ENCODE data around the gene CDC14A. TPM values are rescaled to one million over a fixed set of nuclear protein-coding genes. Genes with fewer than 3 reads are reported as not detected.
"Not testable (repeated sequence)": the region's sequence is repeated elsewhere in the genome, so short reads cannot be mapped to it uniquely, and the experiment has no call there.

Gene CDC14A
- total RNA-seq, 2 donors from 2014 or later, result 9.6 to 16.8 TPM

DNA sequence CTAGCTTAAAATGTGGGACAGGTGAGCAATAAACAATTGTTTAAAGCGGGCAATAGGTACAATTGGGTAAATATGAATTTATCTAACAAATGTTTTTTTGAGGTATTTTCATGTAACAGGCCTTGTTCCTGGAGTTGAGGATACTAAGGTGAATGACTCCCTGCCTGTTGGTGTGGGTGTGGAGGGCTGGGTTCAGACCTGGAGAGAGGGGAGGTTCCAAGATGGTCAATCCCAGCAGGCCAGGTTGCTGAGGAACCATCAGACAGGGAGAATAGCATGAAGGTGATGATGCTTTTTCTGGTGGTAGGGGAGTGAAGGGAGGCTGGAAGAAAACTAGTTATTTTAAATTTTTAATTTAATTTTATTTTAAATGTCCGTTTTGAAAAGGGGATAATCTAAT, 46.3 kb downstream of the CDC14A start:
- TF ChIP-seq, protein P1, sequence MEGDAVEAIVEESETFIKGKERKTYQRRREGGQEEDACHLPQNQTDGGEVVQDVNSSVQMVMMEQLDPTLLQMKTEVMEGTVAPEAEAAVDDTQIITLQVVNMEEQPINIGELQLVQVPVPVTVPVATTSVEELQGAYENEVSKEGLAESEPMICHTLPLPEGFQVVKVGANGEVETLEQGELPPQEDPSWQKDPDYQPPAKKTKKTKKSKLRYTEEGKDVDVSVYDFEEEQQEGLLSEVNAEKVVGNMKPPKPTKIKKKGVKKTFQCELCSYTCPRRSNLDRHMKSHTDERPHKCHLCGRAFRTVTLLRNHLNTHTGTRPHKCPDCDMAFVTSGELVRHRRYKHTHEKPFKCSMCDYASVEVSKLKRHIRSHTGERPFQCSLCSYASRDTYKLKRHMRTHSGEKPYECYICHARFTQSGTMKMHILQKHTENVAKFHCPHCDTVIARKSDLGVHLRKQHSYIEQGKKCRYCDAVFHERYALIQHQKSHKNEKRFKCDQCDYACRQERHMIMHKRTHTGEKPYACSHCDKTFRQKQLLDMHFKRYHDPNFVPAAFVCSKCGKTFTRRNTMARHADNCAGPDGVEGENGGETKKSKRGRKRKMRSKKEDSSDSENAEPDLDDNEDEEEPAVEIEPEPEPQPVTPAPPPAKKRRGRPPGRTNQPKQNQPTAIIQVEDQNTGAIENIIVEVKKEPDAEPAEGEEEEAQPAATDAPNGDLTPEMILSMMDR (IDR thresholded peaks at IDR 0.05), result no peak
- no peak for DNase-seq
- intact Hi-C loops (cut with DNase I), result no loop called here
- Histone ChIP-seq H3K9me3 (no peaks in the 10 kb centered on the region), H3K27me3 (no peaks in the 10 kb centered on the region), H3K27ac (no peak overlapping the region), H3K36me3 (no peaks in the 10 kb centered on the region), H3K4me3 (no peak overlapping the region), H3K4me1 (no peaks in the 10 kb centered on the region), H3K9ac (ENCODE audit: low read depth in 2 of 2, low read length in 2 of 2) (no peak overlapping the region)

- Histone ChIP-seq H3K4me1 (no peaks in the 10 kb centered on the region), H3K27me3 (no peaks in the 10 kb centered on the region), H3K36me3 (no peaks in the 10 kb centered on the region), H3K27ac (no peak overlapping the region), H3K9me3 (no peaks in the 10 kb centered on the region), H3K9ac (ENCODE audit: low read depth in 2 of 2, low read length in 2 of 2) (peak overlapping the region in 1 of 2 donors; percentile 19), H3K4me3 (no peak overlapping the region)
- DNase-seq, result peak; percentile 52
- TF ChIP-seq, protein P1 (IDR thresholded peaks at IDR 0.05), result no peak
- intact Hi-C loops (cut with DNase I), result no loop called here
Observed at GRCh38 chr1:100400404-100400803, 48.1 kb downstream of the CDC14A start.

DNA sequence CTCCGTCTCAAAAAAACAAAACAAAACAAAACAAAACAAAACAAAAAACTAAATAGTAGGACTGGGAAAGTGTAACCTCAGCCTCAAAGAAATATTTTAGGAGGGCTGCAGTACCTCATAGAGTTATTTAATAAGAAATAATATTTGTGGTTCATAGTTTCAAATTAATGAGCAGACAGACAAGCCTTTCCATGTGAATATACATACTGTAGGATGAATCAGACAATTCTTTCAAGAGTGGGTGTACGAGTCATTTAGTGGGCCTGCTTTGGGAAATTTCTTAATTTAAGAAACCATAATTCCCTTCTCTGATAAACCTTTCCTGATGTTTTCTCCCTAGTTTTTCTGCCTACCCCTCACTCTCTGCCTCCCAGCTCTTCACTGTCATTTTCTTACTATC, 52.5 kb downstream of the CDC14A start:
- H3K9ac ChIP-seq (ENCODE audit: low read depth in 2 of 2, low read length in 2 of 2), result no peak overlapping the region
- TF ChIP-seq, protein P1 (IDR thresholded peaks at IDR 0.05), result no peak
- no peak for DNase-seq
- intact Hi-C loops (cut with DNase I), result no loop called here
- no peaks in the 10 kb centered on the region for H3K36me3 ChIP-seq
- no peak overlapping the region for H3K27ac ChIP-seq
- H3K4me3 ChIP-seq, result no peak overlapping the region
- no peaks in the 10 kb centered on the region for H3K9me3 ChIP-seq
- no peaks in the 10 kb centered on the region for H3K27me3 ChIP-seq
- H3K4me1 ChIP-seq, result no peaks in the 10 kb centered on the region

DNA sequence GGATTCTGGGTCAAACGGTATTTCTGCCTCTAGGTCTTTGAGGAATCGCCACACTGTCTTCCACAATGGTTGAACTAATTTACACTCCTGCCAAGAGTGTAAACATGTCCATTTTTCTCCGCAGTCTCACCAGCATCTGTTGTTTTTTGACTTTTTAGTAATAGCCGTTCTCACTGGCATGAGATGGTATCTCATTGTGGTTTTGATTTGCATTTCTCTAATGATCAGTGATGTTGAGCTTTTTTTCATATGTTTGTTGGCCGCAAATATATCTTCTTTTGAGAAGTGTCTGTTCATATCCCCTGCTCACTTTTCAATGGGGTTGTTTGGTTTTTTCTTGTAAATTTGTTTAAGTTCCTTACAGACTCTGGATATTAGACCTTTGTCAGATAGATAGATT, 53.6 kb downstream of the CDC14A start:
- H3K4me1 ChIP-seq; intact Hi-C loops (cut with DNase I); H3K9me3 ChIP-seq; H3K9ac ChIP-seq (ENCODE audit: low read depth in 2 of 2, low read length in 2 of 2); DNase-seq; H3K27ac ChIP-seq; H3K27me3 ChIP-seq; H3K36me3 ChIP-seq; H3K4me3 ChIP-seq: not testable (repeated sequence)

- H3K27ac ChIP-seq; intact Hi-C loops (cut with DNase I); H3K36me3 ChIP-seq; DNase-seq; H3K4me3 ChIP-seq; H3K9ac ChIP-seq (ENCODE audit: low read depth in 2 of 2, low read length in 2 of 2); H3K4me1 ChIP-seq; H3K27me3 ChIP-seq; H3K9me3 ChIP-seq: not testable (repeated sequence)
Observed at GRCh38 chr1:100407390-100407789, 55.1 kb downstream of the CDC14A start.

DNA sequence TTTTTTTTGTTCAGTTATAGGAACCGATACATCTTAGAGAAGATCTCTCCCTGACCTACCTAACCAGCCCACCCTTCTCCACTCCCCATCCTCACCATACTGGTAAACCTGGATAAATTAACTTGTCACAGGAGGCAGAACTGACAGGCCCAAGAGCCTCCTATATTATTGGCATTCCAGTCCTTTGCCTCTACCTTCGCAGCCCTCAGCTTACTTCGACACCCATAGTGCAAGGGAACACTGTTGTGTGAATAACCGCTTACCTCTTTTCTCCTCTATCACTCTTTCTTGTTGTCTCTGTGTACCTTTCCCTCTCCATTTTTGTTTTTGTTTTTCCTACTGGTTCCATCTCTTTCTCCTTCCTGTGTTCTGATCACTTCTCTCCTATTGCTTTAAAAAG, 58.7 kb downstream of the CDC14A start:
- Histone ChIP-seq H3K9ac (ENCODE audit: low read depth in 2 of 2, low read length in 2 of 2) (no peak overlapping the region), H3K4me1 (no peaks in the 10 kb centered on the region), H3K4me3 (no peak overlapping the region), H3K9me3 (no peaks in the 10 kb centered on the region), H3K36me3 (no peaks in the 10 kb centered on the region), H3K27me3 (no peaks in the 10 kb centered on the region), H3K27ac (no peak overlapping the region)
- intact Hi-C loops (cut with DNase I), result no loop called here
- TF ChIP-seq, protein P1 (IDR thresholded peaks at IDR 0.05), result no peak
- no peak for DNase-seq

GRCh38 chr1:100411574-100411973, 59.3 kb downstream of the CDC14A start:
- H3K27me3 ChIP-seq, result no peaks in the 10 kb centered on the region
- no peaks in the 10 kb centered on the region for H3K9me3 ChIP-seq
- no peak overlapping the region for H3K27ac ChIP-seq
- intact Hi-C loops (cut with DNase I), result no loop called here
- no peaks in the 10 kb centered on the region for H3K36me3 ChIP-seq
- H3K4me1 ChIP-seq, result no peaks in the 10 kb centered on the region
- no peak for DNase-seq
- TF ChIP-seq, protein P1 (IDR thresholded peaks at IDR 0.05), result no peak
- H3K9ac ChIP-seq (ENCODE audit: low read depth in 2 of 2, low read length in 2 of 2), result no peak overlapping the region
- no peak overlapping the region for H3K4me3 ChIP-seq

Data from colonic mucosa (tissue), 4 donors.